ENCODE results near the gene MBTD1. TPM values are rescaled to one million over a fixed set of nuclear protein-coding genes. Genes with fewer than 3 reads are reported as not detected.

MBTD1 gene
- total and polyA plus RNA-seq, 2 experiments from 2014 or later: 1.6 to 4.8 TPM

- Histone ChIP-seq H3K79me2 (ENCODE audit: insufficient read depth) (peaks cover 68% of the 10 kb centered on the region), H3K36me3 (ENCODE audit: low read depth) (no peaks in the 10 kb centered on the region; the same call in 1 of the 2 replicates), H3K9ac (no peak overlapping the region), H3K9me2 (ENCODE audit: insufficient read depth) (no peaks in the 10 kb centered on the region), H4K20me1 (ENCODE audit: insufficient read depth) (no peaks in the 10 kb centered on the region), H3K4me2 (ENCODE audit: unreplicated experiment) (no peak overlapping the region), H3F3A (ENCODE audit: insufficient read depth) (peaks cover 15% of the 10 kb centered on the region; the same call in 1 of the 2 replicates), H3K27me3 (replicated peaks; ENCODE audit: insufficient read depth) (no peaks in the 10 kb centered on the region), H3K9me3 (ENCODE audit: low read depth) (no peaks in the 10 kb centered on the region), H2AFZ (no peak overlapping the region), H3K27ac (no peak overlapping the region), H3K4me1 (ENCODE audit: insufficient read depth) (peaks cover 11% of the 10 kb centered on the region; the same call in 1 of the 2 replicates), H3K4me3 (peak overlapping the region; percentile 83; the same call in 1 of the 2 replicates)
- WGBS, 2 experiments (ENCODE audit: low coverage in 1 of 2, low lambda C conversion rate in 2 of 2, missing lambda C conversion rate in 2 of 2): 98 to 99% methylated on average over 8 of the region's 8 CpGs
- no peak for DNase-seq
- no peak for TF ChIP-seq EZH2phosphoT487 (IDR thresholded peaks at IDR 0.05; ENCODE audit: insufficient read depth, low read depth)
- no peak for TF ChIP-seq EZH2 (IDR thresholded peaks at IDR 0.05; ENCODE audit: insufficient read depth, poor library complexity, severe bottlenecking)
- in situ Hi-C loops (cut with MboI): no loop called here
These were observed 104.4 kb downstream of the MBTD1 start for GRCh38 chr17:51155416-51155815.

DNA sequence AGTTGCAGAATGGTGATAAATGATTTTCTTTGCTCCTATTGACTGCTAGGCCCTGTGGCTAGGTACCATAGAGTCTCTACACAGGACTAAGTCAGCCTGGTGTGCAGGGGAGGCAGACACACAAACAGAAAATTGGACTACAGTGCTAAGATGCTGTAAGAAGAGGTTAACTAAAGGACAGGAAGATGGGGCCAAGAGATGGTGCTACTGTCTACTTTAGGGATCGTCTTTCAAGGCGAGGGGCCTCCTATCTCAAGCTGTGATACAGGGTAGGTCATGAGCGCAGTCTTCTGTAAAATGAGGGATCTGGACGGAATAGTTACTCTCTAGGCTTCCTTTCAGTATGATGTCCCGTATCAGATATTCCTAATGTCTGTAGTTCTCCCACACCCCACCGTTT lies 105.7 kb downstream of the MBTD1 start:
- peak; percentile 44 for DNase-seq
- Histone ChIP-seq H3K4me3 (peak overlapping the region; percentile 83), H3F3A (ENCODE audit: insufficient read depth) (peaks cover 15% of the 10 kb centered on the region; the same call in 1 of the 2 replicates), H3K9me2 (ENCODE audit: insufficient read depth) (no peaks in the 10 kb centered on the region), H3K27ac (peak overlapping the region; percentile 79), H4K20me1 (ENCODE audit: insufficient read depth) (no peaks in the 10 kb centered on the region), H3K79me2 (ENCODE audit: insufficient read depth) (peaks cover 57% of the 10 kb centered on the region), H3K27me3 (replicated peaks; ENCODE audit: insufficient read depth) (no peaks in the 10 kb centered on the region), H3K9me3 (ENCODE audit: low read depth) (no peaks in the 10 kb centered on the region), H3K36me3 (ENCODE audit: low read depth) (no peaks in the 10 kb centered on the region; the same call in 1 of the 2 replicates), H3K4me2 (ENCODE audit: unreplicated experiment) (peak overlapping the region; percentile 94), H2AFZ (peak overlapping the region; percentile 76), H3K4me1 (ENCODE audit: insufficient read depth) (peaks cover 11% of the 10 kb centered on the region; the same call in 1 of the 2 replicates), H3K9ac (peak overlapping the region; percentile 87)
- in situ Hi-C loops (cut with MboI): no loop called here
- WGBS, 2 experiments (ENCODE audit: low coverage in 1 of 2, low lambda C conversion rate in 2 of 2, missing lambda C conversion rate in 2 of 2): 1 to 2% methylated on average over 6 of the region's 6 CpGs
- no peak for TF ChIP-seq EZH2 (IDR thresholded peaks at IDR 0.05; ENCODE audit: insufficient read depth, poor library complexity, severe bottlenecking)
- TF ChIP-seq EZH2phosphoT487 (IDR thresholded peaks at IDR 0.05; ENCODE audit: insufficient read depth, low read depth): no peak

- Histone ChIP-seq H3K9me3 (ENCODE audit: low read depth) (no peaks in the 10 kb centered on the region), H3K4me2 (ENCODE audit: unreplicated experiment) (peak within 1 kb of the TSS; percentile 94), H3K9me2 (ENCODE audit: insufficient read depth) (no peaks in the 10 kb centered on the region), H3K36me3 (ENCODE audit: low read depth) (no peaks in the 10 kb centered on the region; the same call in 1 of the 2 replicates), H3K27ac (peak within 1 kb of the TSS; percentile 79), H3K79me2 (ENCODE audit: insufficient read depth) (peaks cover 50% of the 10 kb centered on the region), H3K4me1 (ENCODE audit: insufficient read depth) (peaks cover 11% of the 10 kb centered on the region; the same call in 1 of the 2 replicates), H3F3A (ENCODE audit: insufficient read depth) (peaks cover 15% of the 10 kb centered on the region; the same call in 1 of the 2 replicates), H4K20me1 (ENCODE audit: insufficient read depth) (no peaks in the 10 kb centered on the region), H3K27me3 (replicated peaks; ENCODE audit: insufficient read depth) (no peaks in the 10 kb centered on the region), H2AFZ (peak within 1 kb of the TSS; percentile 93), H3K4me3 (peak within 1 kb of the TSS; percentile 83), H3K9ac (peak within 1 kb of the TSS; percentile 87)
- in situ Hi-C loops (cut with MboI): no loop called here
- TF ChIP-seq EZH2phosphoT487 (IDR thresholded peaks at IDR 0.05; ENCODE audit: insufficient read depth, low read depth) (no peak), EZH2 (IDR thresholded peaks at IDR 0.05; ENCODE audit: insufficient read depth, poor library complexity, severe bottlenecking) (no peak)
- WGBS, 2 experiments (ENCODE audit: low coverage in 1 of 2, low lambda C conversion rate in 2 of 2, missing lambda C conversion rate in 2 of 2): 1% methylated on average over 58 to 60 of the region's 60 CpGs
- DNase-seq: peak; percentile 100
These were observed 106.4 kb downstream of the MBTD1 start, which contains the start of gene NME1 for GRCh38 chr17:51153210-51154072. TSS of gene NME1 (plus strand) at chr17:51153559. CDS start at chr17:51155655, 2,096 bp downstream.

DNA sequence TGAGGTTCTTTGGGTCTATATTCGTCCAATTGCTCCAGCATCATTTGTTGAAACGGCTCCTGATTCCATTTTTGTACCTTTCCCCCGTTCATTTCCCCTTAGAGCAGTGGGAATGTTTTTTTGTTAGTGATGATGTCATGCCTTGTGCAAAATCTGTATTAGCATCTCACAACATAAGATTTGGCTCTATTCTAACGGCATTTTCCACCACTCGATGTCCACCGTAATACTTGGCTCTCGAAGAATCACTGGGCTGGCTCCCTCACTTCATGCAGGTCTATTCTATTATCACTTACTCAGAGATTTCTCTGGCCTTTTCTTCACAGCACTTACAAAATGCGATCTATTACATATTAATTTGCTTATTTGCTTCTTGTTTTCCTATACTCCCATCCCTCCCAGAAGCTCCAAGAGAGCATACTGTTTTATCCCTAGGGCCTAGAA lies 107.1 kb downstream of the MBTD1 start:
- H3K79me2 ChIP-seq (ENCODE audit: insufficient read depth): peaks cover 43% of the 10 kb centered on the region
- H3K4me3 ChIP-seq: peak overlapping the region; percentile 68
- in situ Hi-C loops (cut with MboI): no loop called here
- peaks cover 14% of the 10 kb centered on the region for H3K4me1 ChIP-seq (ENCODE audit: insufficient read depth)
- no peaks in the 10 kb centered on the region for H3K27me3 ChIP-seq (replicated peaks; ENCODE audit: insufficient read depth)
- H2AFZ ChIP-seq: peak overlapping the region; percentile 93
- H3K27ac ChIP-seq: peak overlapping the region; percentile 71
- TF ChIP-seq EZH2 (IDR thresholded peaks at IDR 0.05; ENCODE audit: insufficient read depth, poor library complexity, severe bottlenecking) (no peak), EZH2phosphoT487 (IDR thresholded peaks at IDR 0.05; ENCODE audit: insufficient read depth, low read depth) (no peak)
- peaks cover 15% of the 10 kb centered on the region; the same call in 1 of the 2 replicates for H3F3A ChIP-seq (ENCODE audit: insufficient read depth)
- DNase-seq: peak; percentile 62
- WGBS, 2 experiments (ENCODE audit: low coverage in 1 of 2, low lambda C conversion rate in 2 of 2, missing lambda C conversion rate in 2 of 2): 2 to 3% methylated on average over 8 of the region's 8 CpGs
- H3K9me3 ChIP-seq (ENCODE audit: low read depth): no peaks in the 10 kb centered on the region
- H3K4me2 ChIP-seq (ENCODE audit: unreplicated experiment): peak overlapping the region; percentile 81
- no peaks in the 10 kb centered on the region; the same call in 1 of the 2 replicates for H3K36me3 ChIP-seq (ENCODE audit: low read depth)
- no peaks in the 10 kb centered on the region for H3K9me2 ChIP-seq (ENCODE audit: insufficient read depth)
- no peaks in the 10 kb centered on the region for H4K20me1 ChIP-seq (ENCODE audit: insufficient read depth)
- H3K9ac ChIP-seq: peak overlapping the region; percentile 72
